Measurements from ENCODE around the gene SAP30BP. TPM values are rescaled to one million over a fixed set of nuclear protein-coding genes. Genes with fewer than 3 reads are reported as not detected.
A peak's percentile ranks its signal among the peaks of the same experiment; 100 is the strongest.

Gene SAP30BP
- total and polyA plus RNA-seq, 2 of the 13 experiments (the other 11 are each of a cell fraction or from before 2014, with no cell fraction given) = 67.7 to 99.4 TPM

GRCh38 chr17:75633486-75634375 lies 33.4 kb upstream of the SAP30BP start (continued):
- 0 out of 2 replicates have a peak, but pooled peaks have one; percentile 21 for TF ChIP-seq ZNF414 (CRISPR knock-in tag; IDR thresholded peaks at IDR 0.05)
- TF ChIP-seq MED1 (CRISPR knock-in tag; IDR thresholded peaks at IDR 0.05) = peak; percentile 18; the same call in 1 of the 2 replicates
- no peak for TF ChIP-seq ATF3 (CRISPR knock-in tag; IDR thresholded peaks at IDR 0.05)
- TF ChIP-seq SKI (IDR thresholded peaks at IDR 0.05; ENCODE audit: partially characterized antibody) = peak; percentile 16
- 0 out of 2 replicates have a peak, but pooled peaks have one; percentile 6 for TF ChIP-seq ZNF563 (CRISPR knock-in tag; IDR thresholded peaks at IDR 0.05)
- peak; percentile 37 for TF ChIP-seq MED8 (CRISPR knock-in tag; IDR thresholded peaks at IDR 0.05; ENCODE audit: insufficient replicate concordance)
- TF ChIP-seq KDM5A (IDR thresholded peaks at IDR 0.05; ENCODE audit: borderline replicate concordance, low read length) = no peak
- no peak; the same call in 1 of the 2 replicates for TF ChIP-seq ZNF451 (CRISPR knock-in tag; IDR thresholded peaks at IDR 0.05)
- TF ChIP-seq ZNF33B (CRISPR knock-in tag; IDR thresholded peaks at IDR 0.05) = 0 out of 2 replicates have a peak, but pooled peaks have one; percentile 38
- no peak for TF ChIP-seq CREB3 (CRISPR knock-in tag; IDR thresholded peaks at IDR 0.05)
- peak; percentile 29; the same call in 1 of the 2 replicates for TF ChIP-seq ZNF44 (CRISPR knock-in tag; IDR thresholded peaks at IDR 0.05)
- TF ChIP-seq RBAK (CRISPR knock-in tag; IDR thresholded peaks at IDR 0.05) = peak; percentile 65; the same call in 1 of the 2 replicates
- no peak for TF ChIP-seq ZNF367 (CRISPR knock-in tag; IDR thresholded peaks at IDR 0.05; ENCODE audit: borderline replicate concordance)
- no peak for TF ChIP-seq ZNF296 (CRISPR knock-in tag; conservative IDR thresholded peaks at IDR 0.05)
- no peak for TF ChIP-seq KDM1A (CRISPR knock-in tag; IDR thresholded peaks at IDR 0.05)
- TF ChIP-seq TCF7L2 (IDR thresholded peaks at IDR 0.05; ENCODE audit: low read depth, low read length) = no peak
- no peak for TF ChIP-seq ZNF253 (CRISPR knock-in tag; IDR thresholded peaks at IDR 0.05; ENCODE audit: borderline replicate concordance)
- no peak for TF ChIP-seq SCMH1 (CRISPR knock-in tag; IDR thresholded peaks at IDR 0.05; ENCODE audit: borderline replicate concordance)
- no peak for TF ChIP-seq ATRX (CRISPR knock-in tag; IDR thresholded peaks at IDR 0.05; ENCODE audit: borderline replicate concordance)
- peak; percentile 99 for TF ChIP-seq SIX1 (CRISPR knock-in tag; IDR thresholded peaks at IDR 0.05; ENCODE audit: borderline replicate concordance)
- no peak for TF ChIP-seq ZNF3 (CRISPR knock-in tag; IDR thresholded peaks at IDR 0.05)
- peak; percentile 33 for TF ChIP-seq IKZF5 (CRISPR knock-in tag; IDR thresholded peaks at IDR 0.05)
- no peak for TF ChIP-seq MAF1 (CRISPR knock-in tag; IDR thresholded peaks at IDR 0.05; ENCODE audit: borderline replicate concordance)
- TF ChIP-seq ZEB1 (IDR thresholded peaks at IDR 0.05; ENCODE audit: insufficient replicate concordance, low read depth) = no peak
- TF ChIP-seq IRF2 (CRISPR knock-in tag; IDR thresholded peaks at IDR 0.05) = peak; percentile 66
- peak; percentile 48 for TF ChIP-seq FOSL2 (CRISPR knock-in tag; IDR thresholded peaks at IDR 0.05)
- TF ChIP-seq ZNF382 (CRISPR knock-in tag; IDR thresholded peaks at IDR 0.05; ENCODE audit: borderline replicate concordance) = no peak
- TF ChIP-seq NR2F2 (IDR thresholded peaks at IDR 0.05; ENCODE audit: borderline replicate concordance, low read depth) = no peak
- peak; percentile 20; the same call in 1 of the 2 replicates for TF ChIP-seq ZNF83 (CRISPR knock-in tag; IDR thresholded peaks at IDR 0.05; ENCODE audit: borderline replicate concordance)
